ENCODE measurements around the gene FOXN3. TPM values are rescaled to one million over a fixed set of nuclear protein-coding genes. Genes with fewer than 3 reads are reported as not detected.

Gene FOXN3
- polyA plus RNA-seq, 1 of the 3 experiments (the other 2 are of a cell fraction), result 9.8 TPM

DNA sequence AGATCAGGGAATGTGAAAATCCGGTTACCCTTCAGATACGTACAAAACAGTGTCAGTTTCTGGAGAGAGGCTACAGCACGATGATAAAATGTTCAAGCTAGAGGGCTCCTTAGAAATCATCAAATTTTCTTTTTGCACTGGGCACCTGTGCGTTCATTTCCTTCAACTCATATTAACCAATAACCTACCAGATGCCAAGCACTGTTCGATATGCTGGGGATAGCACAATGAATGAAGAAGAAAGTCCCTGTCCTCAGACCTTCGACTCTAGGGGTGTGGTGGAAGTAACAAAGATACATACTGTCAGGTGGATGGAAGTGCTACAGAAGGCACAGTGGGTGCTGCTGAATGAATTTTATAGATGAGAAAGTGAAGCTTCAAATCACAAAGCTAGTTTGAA, 172.3 kb downstream of the FOXN3 start:
- 79% methylated on average over 6 of the region's 6 CpGs for WGBS (ENCODE audit: low lambda C conversion rate)
- no peaks in the 10 kb centered on the region for H3K79me2 ChIP-seq (ENCODE audit: insufficient read depth)
- no peak overlapping the region for H3K4me3 ChIP-seq (ENCODE audit: low read depth in 2 of 2, low read length in 1 of 2)
- H3K9me3 ChIP-seq, result no peaks in the 10 kb centered on the region
- no peak overlapping the region for H2AFZ ChIP-seq (ENCODE audit: low read depth)
- CTCF ChIA-PET, result no interaction called here
- peaks cover 0 to 3% of the 10 kb centered on the region in 2 experiments for H3K36me3 ChIP-seq (replicated peaks in 1 of 2; ENCODE audit: control insufficient read depth in 1 of 2, insufficient read depth in 2 of 2, low read length in 1 of 2)
- H3K4me2 ChIP-seq, result no peak overlapping the region
- TF ChIP-seq, protein P1, sequence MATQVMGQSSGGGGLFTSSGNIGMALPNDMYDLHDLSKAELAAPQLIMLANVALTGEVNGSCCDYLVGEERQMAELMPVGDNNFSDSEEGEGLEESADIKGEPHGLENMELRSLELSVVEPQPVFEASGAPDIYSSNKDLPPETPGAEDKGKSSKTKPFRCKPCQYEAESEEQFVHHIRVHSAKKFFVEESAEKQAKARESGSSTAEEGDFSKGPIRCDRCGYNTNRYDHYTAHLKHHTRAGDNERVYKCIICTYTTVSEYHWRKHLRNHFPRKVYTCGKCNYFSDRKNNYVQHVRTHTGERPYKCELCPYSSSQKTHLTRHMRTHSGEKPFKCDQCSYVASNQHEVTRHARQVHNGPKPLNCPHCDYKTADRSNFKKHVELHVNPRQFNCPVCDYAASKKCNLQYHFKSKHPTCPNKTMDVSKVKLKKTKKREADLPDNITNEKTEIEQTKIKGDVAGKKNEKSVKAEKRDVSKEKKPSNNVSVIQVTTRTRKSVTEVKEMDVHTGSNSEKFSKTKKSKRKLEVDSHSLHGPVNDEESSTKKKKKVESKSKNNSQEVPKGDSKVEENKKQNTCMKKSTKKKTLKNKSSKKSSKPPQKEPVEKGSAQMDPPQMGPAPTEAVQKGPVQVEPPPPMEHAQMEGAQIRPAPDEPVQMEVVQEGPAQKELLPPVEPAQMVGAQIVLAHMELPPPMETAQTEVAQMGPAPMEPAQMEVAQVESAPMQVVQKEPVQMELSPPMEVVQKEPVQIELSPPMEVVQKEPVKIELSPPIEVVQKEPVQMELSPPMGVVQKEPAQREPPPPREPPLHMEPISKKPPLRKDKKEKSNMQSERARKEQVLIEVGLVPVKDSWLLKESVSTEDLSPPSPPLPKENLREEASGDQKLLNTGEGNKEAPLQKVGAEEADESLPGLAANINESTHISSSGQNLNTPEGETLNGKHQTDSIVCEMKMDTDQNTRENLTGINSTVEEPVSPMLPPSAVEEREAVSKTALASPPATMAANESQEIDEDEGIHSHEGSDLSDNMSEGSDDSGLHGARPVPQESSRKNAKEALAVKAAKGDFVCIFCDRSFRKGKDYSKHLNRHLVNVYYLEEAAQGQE (IDR thresholded peaks at IDR 0.05; ENCODE audit: low read depth, low read length), result no peak
- no peak for TF ChIP-seq GABPA (IDR thresholded peaks at IDR 0.05; ENCODE audit: low read depth)
- TF ChIP-seq, protein P2, sequence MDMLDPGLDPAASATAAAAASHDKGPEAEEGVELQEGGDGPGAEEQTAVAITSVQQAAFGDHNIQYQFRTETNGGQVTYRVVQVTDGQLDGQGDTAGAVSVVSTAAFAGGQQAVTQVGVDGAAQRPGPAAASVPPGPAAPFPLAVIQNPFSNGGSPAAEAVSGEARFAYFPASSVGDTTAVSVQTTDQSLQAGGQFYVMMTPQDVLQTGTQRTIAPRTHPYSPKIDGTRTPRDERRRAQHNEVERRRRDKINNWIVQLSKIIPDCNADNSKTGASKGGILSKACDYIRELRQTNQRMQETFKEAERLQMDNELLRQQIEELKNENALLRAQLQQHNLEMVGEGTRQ (IDR thresholded peaks at IDR 0.05; ENCODE audit: borderline replicate concordance, low read depth, low read length), result no peak
- no peak for TF ChIP-seq RXRA (IDR thresholded peaks at IDR 0.05; ENCODE audit: borderline replicate concordance, low read depth)
- TF ChIP-seq, protein P3, sequence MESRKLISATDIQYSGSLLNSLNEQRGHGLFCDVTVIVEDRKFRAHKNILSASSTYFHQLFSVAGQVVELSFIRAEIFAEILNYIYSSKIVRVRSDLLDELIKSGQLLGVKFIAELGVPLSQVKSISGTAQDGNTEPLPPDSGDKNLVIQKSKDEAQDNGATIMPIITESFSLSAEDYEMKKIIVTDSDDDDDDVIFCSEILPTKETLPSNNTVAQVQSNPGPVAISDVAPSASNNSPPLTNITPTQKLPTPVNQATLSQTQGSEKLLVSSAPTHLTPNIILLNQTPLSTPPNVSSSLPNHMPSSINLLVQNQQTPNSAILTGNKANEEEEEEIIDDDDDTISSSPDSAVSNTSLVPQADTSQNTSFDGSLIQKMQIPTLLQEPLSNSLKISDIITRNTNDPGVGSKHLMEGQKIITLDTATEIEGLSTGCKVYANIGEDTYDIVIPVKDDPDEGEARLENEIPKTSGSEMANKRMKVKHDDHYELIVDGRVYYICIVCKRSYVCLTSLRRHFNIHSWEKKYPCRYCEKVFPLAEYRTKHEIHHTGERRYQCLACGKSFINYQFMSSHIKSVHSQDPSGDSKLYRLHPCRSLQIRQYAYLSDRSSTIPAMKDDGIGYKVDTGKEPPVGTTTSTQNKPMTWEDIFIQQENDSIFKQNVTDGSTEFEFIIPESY (IDR thresholded peaks at IDR 0.05; ENCODE audit: borderline replicate concordance, low read depth), result no peak
- TF ChIP-seq, protein P4, sequence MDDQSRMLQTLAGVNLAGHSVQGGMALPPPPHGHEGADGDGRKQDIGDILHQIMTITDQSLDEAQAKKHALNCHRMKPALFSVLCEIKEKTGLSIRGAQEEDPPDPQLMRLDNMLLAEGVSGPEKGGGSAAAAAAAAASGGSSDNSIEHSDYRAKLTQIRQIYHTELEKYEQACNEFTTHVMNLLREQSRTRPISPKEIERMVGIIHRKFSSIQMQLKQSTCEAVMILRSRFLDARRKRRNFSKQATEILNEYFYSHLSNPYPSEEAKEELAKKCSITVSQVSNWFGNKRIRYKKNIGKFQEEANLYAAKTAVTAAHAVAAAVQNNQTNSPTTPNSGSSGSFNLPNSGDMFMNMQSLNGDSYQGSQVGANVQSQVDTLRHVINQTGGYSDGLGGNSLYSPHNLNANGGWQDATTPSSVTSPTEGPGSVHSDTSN (IDR thresholded peaks at IDR 0.05), result no peak
- no peak for TF ChIP-seq JUND (IDR thresholded peaks at IDR 0.05)
- TF ChIP-seq, protein P5, sequence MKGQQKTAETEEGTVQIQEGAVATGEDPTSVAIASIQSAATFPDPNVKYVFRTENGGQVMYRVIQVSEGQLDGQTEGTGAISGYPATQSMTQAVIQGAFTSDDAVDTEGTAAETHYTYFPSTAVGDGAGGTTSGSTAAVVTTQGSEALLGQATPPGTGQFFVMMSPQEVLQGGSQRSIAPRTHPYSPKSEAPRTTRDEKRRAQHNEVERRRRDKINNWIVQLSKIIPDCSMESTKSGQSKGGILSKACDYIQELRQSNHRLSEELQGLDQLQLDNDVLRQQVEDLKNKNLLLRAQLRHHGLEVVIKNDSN (IDR thresholded peaks at IDR 0.05; ENCODE audit: borderline replicate concordance, low read depth), result no peak
- no peak for TF ChIP-seq NRF1 (IDR thresholded peaks at IDR 0.05; ENCODE audit: low read depth, low read length)
- TF ChIP-seq FOXM1 (IDR thresholded peaks at IDR 0.05; ENCODE audit: low read depth), result no peak
- no peak for TF ChIP-seq SIN3A (IDR thresholded peaks at IDR 0.05; ENCODE audit: borderline replicate concordance, low read depth, low read length)
- TF ChIP-seq RFX5 (IDR thresholded peaks at IDR 0.05; ENCODE audit: low read length), result no peak
- peaks cover 8 to 18% of the 10 kb centered on the region in 2 experiments; a peak in 3 of 4 replicates for H3K4me1 ChIP-seq (ENCODE audit: control insufficient read depth in 1 of 2, insufficient read depth in 2 of 2, low read depth in 1 of 2, low read length in 1 of 2)
- POLR2A ChIA-PET, result no interaction called here
- H4K20me1 ChIP-seq (ENCODE audit: insufficient read depth), result no peaks in the 10 kb centered on the region
- H3K9me2 ChIP-seq, result no peaks in the 10 kb centered on the region
- no peak overlapping the region for H3K9ac ChIP-seq
- DNase-seq, result no peak
- H3F3A ChIP-seq (replicated peaks; ENCODE audit: insufficient read depth), result no peaks in the 10 kb centered on the region
- no peaks in the 10 kb centered on the region for H3K27me3 ChIP-seq (ENCODE audit: insufficient read depth)
- no peak overlapping the region for H3K27ac ChIP-seq (ENCODE audit: low read depth in 2 of 2, low read length in 1 of 2)

Measured in SK-N-SH (cell line).